Smooth muscle cell (in vitro differentiated cells): Measurements from ENCODE around the gene DCAF17. TPM values are rescaled to one million over a fixed set of nuclear protein-coding genes. Genes with fewer than 3 reads are reported as not detected.

Source experiments
- DNase-seq: peaks from one replicate; lab custom pipeline; 2025; ENCODE audit not compliant: unreplicated experiment; lab: John Stamatoyannopoulos, UW
- H2AFZ ChIP-seq: fragments of 200-600 bp; sonication (generic); 2 replicates; pipeline ENCODE4 v1.6.0; 2016; ENCODE audit warnings: antibody characterized with exemption, low read depth, mild to moderate bottlenecking
- H3F3A ChIP-seq: fragments of 200-600 bp; sonication (generic); 2 replicates; pipeline ENCODE4 v1.6.0; 2017; ENCODE audit warnings: antibody characterized with exemption, low read depth
- H3K27ac ChIP-seq: fragments of 200-600 bp; sonication (generic); 2 replicates; pipeline ENCODE4 v1.5.1; 2016; ENCODE audit warnings: low read depth, mild to moderate bottlenecking
- H3K27me3 ChIP-seq: fragments of 200-600 bp; sonication (generic); 2 replicates; pipeline ENCODE4 v1.6.1; 2016; ENCODE audit warnings: low read depth, mild to moderate bottlenecking
- H3K36me3 ChIP-seq: fragments of 200-600 bp; sonication (generic); 2 replicates; pipeline ENCODE4 v1.5.1; 2016; ENCODE audit warnings: low read depth
- H3K4me1 ChIP-seq: fragments of 200-600 bp; sonication (generic); 2 replicates; pipeline ENCODE4 v1.5.1; 2016; ENCODE audit warnings: low read depth
- H3K4me2 ChIP-seq: fragments of 200-600 bp; sonication (generic); 2 replicates; pipeline ENCODE4 v1.6.0; 2016; ENCODE audit warnings: mild to moderate bottlenecking
- H3K4me3 ChIP-seq: fragments of 200-600 bp; sonication (generic); 2 replicates; pipeline ENCODE4 v1.5.1; 2016; ENCODE audit warnings: mild to moderate bottlenecking
- H3K79me2 ChIP-seq: fragments of 200-600 bp; sonication (generic); 2 replicates; pipeline ENCODE4 v1.6.0; 2016; ENCODE audit warnings: low read depth, mild to moderate bottlenecking
- H3K9ac ChIP-seq: fragments of 200-600 bp; sonication (generic); 2 replicates; pipeline ENCODE4 v1.6.0; 2016; ENCODE audit warnings: low read depth
- H3K9me3 ChIP-seq: fragments of 200-600 bp; sonication (generic); replicated peaks from 2 replicates; pipeline ENCODE4 v1.5.1; 2016; ENCODE audit warnings: low read depth
- H4K20me1 ChIP-seq: fragments of 200-600 bp; sonication (generic); 2 replicates; pipeline ENCODE4 v1.6.0; 2016; ENCODE audit warnings: low read depth
- CTCF ChIP-seq: fragments of 200-600 bp; sonication (generic); IDR thresholded peaks from 2 replicates; pipeline ENCODE4 v1.5.1; 2017; ENCODE audit warnings: borderline replicate concordance, mild to moderate bottlenecking, antibody characterized with exemption; ENCODE audit not compliant: insufficient read depth, poor library complexity, severe bottlenecking
- WGBS: methylation state at CpG from one replicate; pipeline ENCODE4 v1.1.7; 2016; ENCODE audit warnings: low lambda C conversion rate; 5-methylcytosine and 5-hydroxymethylcytosine counted together
- polyA plus RNA-seq: library from polyadenylated mRNA; unstranded; fragments of >200 nt; fragmentation: Nextera tagmentation; extraction: Ambion mirVana; gene quantifications from 2 replicates; pipeline ENCODE4 v1.2.1, GENCODE V29; 2016
- total RNA-seq: library from RNA; depleted of rRNA; stranded (reverse); fragments of >200 nt; gene quantifications from 2 replicates; pipeline ENCODE4 v1.2.3, GENCODE V29; 2014

The DCAF17 gene
- total and polyA plus RNA-seq, 2 experiments from 2014 or later, result 4.3 to 17.2 TPM

- Histone ChIP-seq H2AFZ (no peak overlapping the region), H3K27ac (no peak overlapping the region), H4K20me1 (no peaks in the 10 kb centered on the region), H3K4me2 (no peak overlapping the region), H3F3A (no peaks in the 10 kb centered on the region), H3K36me3 (peaks cover 10% of the 10 kb centered on the region), H3K9me3 (no peaks in the 10 kb centered on the region), H3K27me3 (no peaks in the 10 kb centered on the region), H3K9ac (no peak overlapping the region), H3K79me2 (peaks cover 13% of the 10 kb centered on the region), H3K4me1 (no peaks in the 10 kb centered on the region), H3K4me3 (no peak overlapping the region)
- 100% methylated on average over 1 of the region's 1 CpG for WGBS
- TF ChIP-seq CTCF, result no peak
- DNase-seq, result no peak
These were observed 26.5 kb downstream of the DCAF17 start for GRCh38 chr2:171460537-171460936.

- Histone ChIP-seq H3K4me2 (no peak overlapping the region), H3K27ac (no peak overlapping the region), H4K20me1 (no peaks in the 10 kb centered on the region), H3K27me3 (no peaks in the 10 kb centered on the region), H2AFZ (no peak overlapping the region), H3K9ac (no peak overlapping the region), H3K36me3 (peaks cover 15% of the 10 kb centered on the region), H3F3A (no peaks in the 10 kb centered on the region), H3K4me3 (no peak overlapping the region), H3K79me2 (no peaks in the 10 kb centered on the region), H3K4me1 (no peaks in the 10 kb centered on the region), H3K9me3 (no peaks in the 10 kb centered on the region)
- no peak for TF ChIP-seq CTCF
- no peak for DNase-seq
- 92% methylated on average over 4 of the region's 4 CpGs for WGBS
These were observed 35.1 kb downstream of the DCAF17 start for GRCh38 chr2:171469176-171469575.

GRCh38 chr2:171470129-171470528 lies 36.1 kb downstream of the DCAF17 start:
- Histone ChIP-seq H3K4me3 (no peak overlapping the region), H3K4me2 (no peak overlapping the region), H3K9ac (no peak overlapping the region), H3K9me3 (no peaks in the 10 kb centered on the region), H2AFZ (no peak overlapping the region), H3K27me3 (no peaks in the 10 kb centered on the region), H3K36me3 (peaks cover 15% of the 10 kb centered on the region), H3F3A (no peaks in the 10 kb centered on the region), H3K79me2 (no peaks in the 10 kb centered on the region), H3K4me1 (no peaks in the 10 kb centered on the region), H3K27ac (no peak overlapping the region), H4K20me1 (no peaks in the 10 kb centered on the region)
- 98% methylated on average over 5 of the region's 5 CpGs for WGBS
- DNase-seq, result no peak
- no peak for TF ChIP-seq CTCF

GRCh38 chr2:171475979-171476378 lies 42.0 kb downstream of the DCAF17 start:
- no peak for DNase-seq
- no peaks in the 10 kb centered on the region for H3K4me1 ChIP-seq
- no peak overlapping the region for H3K27ac ChIP-seq
- H3F3A ChIP-seq, result no peaks in the 10 kb centered on the region
- no peak overlapping the region for H3K4me2 ChIP-seq
- no peak for TF ChIP-seq CTCF
- H3K4me3 ChIP-seq, result no peak overlapping the region
- no peaks in the 10 kb centered on the region for H3K27me3 ChIP-seq
- H3K36me3 ChIP-seq, result peaks cover 15% of the 10 kb centered on the region
- no peak overlapping the region for H3K9ac ChIP-seq
- H3K79me2 ChIP-seq, result no peaks in the 10 kb centered on the region
- 91% methylated on average over 1 of the region's 1 CpG for WGBS
- no peaks in the 10 kb centered on the region for H3K9me3 ChIP-seq
- no peaks in the 10 kb centered on the region for H4K20me1 ChIP-seq
- no peak overlapping the region for H2AFZ ChIP-seq
